ENCODE measurements around the gene SLC7A10. TPM values are rescaled to one million over a fixed set of nuclear protein-coding genes. Genes with fewer than 3 reads are reported as not detected.
A peak's percentile ranks its signal among the peaks of the same experiment; 100 is the strongest.

The SLC7A10 gene
- total and polyA plus RNA-seq, 2 donors from 2014 or later, result 0.41 TPM; not detected in 1

DNA sequence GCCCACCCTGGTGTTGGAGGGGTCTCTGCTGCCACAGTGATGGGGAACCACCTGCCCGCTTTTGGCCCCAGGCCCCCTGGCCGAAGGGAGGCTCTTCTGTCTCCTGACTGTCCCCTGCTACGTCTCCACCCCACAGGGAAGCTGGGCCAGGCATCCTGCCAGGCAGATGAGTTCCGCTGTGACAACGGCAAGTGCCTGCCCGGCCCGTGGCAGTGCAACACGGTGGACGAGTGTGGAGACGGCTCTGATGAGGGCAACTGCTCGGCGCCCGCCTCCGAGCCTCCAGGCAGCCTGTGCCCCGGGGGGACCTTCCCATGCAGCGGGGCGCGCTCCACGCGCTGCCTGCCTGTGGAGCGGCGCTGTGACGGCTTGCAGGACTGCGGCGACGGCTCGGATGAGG, 20.5 kb downstream of the SLC7A10 start:
- H3K27me3 ChIP-seq (ENCODE audit: control insufficient read depth, insufficient read depth, low read length), result no peaks in the 10 kb centered on the region
- no peaks in the 10 kb centered on the region for H3K9me3 ChIP-seq (ENCODE audit: control insufficient read depth in 2 of 3, insufficient read depth in 1 of 3, low read length in 3 of 3)
- no peak overlapping the region for H3K4me3 ChIP-seq (ENCODE audit: low read length in 3 of 3)
- H3K27ac ChIP-seq (ENCODE audit: low read depth in 2 of 2, low read length in 2 of 2), result no peak overlapping the region
- DNase-seq, result peak in 1 of 5 donors; percentile 64
- intact Hi-C loops (cut with DNase I), result no loop called here
- peaks cover 0 to 4% (median 0%) of the 10 kb centered on the region in 3 donors for H3K4me1 ChIP-seq (ENCODE audit: control insufficient read depth in 2 of 3, insufficient read depth in 2 of 3, low read depth in 1 of 3, low read length in 3 of 3)
- H3K36me3 ChIP-seq (ENCODE audit: control insufficient read depth in 2 of 3, insufficient read depth in 3 of 3, low read length in 3 of 3), result peaks cover 0 to 5% (median 4%) of the 10 kb centered on the region in 3 donors
- no peak for FAIRE-seq
- TF ChIP-seq, protein P1, sequence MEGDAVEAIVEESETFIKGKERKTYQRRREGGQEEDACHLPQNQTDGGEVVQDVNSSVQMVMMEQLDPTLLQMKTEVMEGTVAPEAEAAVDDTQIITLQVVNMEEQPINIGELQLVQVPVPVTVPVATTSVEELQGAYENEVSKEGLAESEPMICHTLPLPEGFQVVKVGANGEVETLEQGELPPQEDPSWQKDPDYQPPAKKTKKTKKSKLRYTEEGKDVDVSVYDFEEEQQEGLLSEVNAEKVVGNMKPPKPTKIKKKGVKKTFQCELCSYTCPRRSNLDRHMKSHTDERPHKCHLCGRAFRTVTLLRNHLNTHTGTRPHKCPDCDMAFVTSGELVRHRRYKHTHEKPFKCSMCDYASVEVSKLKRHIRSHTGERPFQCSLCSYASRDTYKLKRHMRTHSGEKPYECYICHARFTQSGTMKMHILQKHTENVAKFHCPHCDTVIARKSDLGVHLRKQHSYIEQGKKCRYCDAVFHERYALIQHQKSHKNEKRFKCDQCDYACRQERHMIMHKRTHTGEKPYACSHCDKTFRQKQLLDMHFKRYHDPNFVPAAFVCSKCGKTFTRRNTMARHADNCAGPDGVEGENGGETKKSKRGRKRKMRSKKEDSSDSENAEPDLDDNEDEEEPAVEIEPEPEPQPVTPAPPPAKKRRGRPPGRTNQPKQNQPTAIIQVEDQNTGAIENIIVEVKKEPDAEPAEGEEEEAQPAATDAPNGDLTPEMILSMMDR (IDR thresholded peaks at IDR 0.05; ENCODE audit: borderline replicate concordance, extremely low read depth, insufficient read depth), result no peak
- H3K9ac ChIP-seq (ENCODE audit: low read length in 3 of 3), result no peak overlapping the region

DNA sequence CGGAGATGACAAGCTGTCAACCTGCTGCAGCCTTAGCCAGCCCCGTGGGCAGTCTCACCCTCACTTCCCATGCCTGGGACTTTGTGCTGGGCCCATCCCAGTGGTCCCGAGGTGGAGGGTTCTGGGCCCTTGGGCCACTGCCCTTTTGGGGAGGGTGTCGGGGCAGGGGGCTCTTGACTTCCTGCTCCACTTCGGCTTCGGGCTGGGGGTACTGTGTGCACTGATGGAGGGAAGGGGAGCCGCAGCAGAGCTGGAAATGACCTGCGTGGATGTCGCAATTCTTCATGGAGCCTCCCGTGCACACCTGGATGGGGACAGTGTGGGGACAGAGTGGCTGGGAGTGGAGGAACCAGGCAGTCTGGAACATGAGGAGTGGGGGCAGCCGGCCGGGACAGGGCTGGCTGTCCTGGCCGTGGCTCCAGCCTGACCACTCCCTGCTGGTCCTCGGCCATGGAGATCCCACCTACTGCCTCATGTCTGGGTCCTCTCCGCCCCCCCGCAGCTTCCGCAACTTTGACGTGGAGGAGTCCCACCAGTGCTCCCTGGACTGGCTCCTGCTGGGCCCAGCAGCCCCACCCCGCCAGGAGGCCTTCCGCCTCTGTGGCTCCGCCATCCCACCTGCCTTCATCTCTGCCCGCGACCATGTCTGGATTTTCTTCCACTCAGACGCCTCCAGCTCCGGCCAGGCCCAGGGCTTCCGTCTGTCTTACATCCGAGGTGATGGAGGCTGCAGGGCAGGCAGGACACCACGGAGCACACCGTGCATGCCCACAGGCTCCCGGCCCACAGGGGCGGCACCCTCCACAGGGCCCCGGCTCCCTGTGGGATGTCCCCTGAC, 21.3 kb downstream of the SLC7A10 start:
- DNase-seq (peak in 1 of 5 donors; percentile 71), FAIRE-seq (no peak)
- Histone ChIP-seq H3K4me3 (ENCODE audit: low read length in 3 of 3) (no peak overlapping the region), H3K9me3 (ENCODE audit: control insufficient read depth in 2 of 3, insufficient read depth in 1 of 3, low read length in 3 of 3) (no peaks in the 10 kb centered on the region), H3K4me1 (ENCODE audit: control insufficient read depth in 2 of 3, insufficient read depth in 2 of 3, low read depth in 1 of 3, low read length in 3 of 3) (peaks cover 0 to 4% (median 0%) of the 10 kb centered on the region in 3 donors), H3K27me3 (ENCODE audit: control insufficient read depth, insufficient read depth, low read length) (no peaks in the 10 kb centered on the region), H3K9ac (ENCODE audit: low read length in 3 of 3) (no peak overlapping the region), H3K27ac (ENCODE audit: low read depth in 2 of 2, low read length in 2 of 2) (no peak overlapping the region), H3K36me3 (ENCODE audit: control insufficient read depth in 2 of 3, insufficient read depth in 3 of 3, low read length in 3 of 3) (peaks cover 0 to 5% (median 4%) of the 10 kb centered on the region in 3 donors)
- intact Hi-C loops (cut with DNase I), result no loop called here
- TF ChIP-seq, protein P1 (IDR thresholded peaks at IDR 0.05; ENCODE audit: borderline replicate concordance, extremely low read depth, insufficient read depth), result no peak

DNA sequence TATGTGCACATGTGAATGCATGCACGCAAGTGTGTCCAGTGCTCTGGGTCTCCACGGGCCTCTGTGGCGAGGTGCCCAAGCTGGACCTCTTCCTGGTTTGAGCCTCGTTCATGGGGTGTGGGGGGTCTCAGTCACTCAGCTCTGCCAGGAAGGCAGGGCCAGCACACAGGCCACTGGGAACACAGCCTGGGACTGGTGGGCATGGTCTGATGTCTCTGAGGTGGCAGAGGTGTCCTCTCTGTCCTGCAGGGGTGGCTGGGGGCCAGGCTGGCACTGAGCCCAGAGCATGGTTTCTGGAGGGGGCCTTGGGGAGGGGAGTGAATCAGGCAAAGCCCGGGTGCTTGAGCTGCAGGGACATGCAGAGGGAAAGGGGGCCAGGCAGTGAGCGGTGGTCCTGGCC, 22.1 kb downstream of the SLC7A10 start:
- Histone ChIP-seq H3K27me3 (ENCODE audit: control insufficient read depth, insufficient read depth, low read length) (no peaks in the 10 kb centered on the region), H3K27ac (ENCODE audit: low read depth in 2 of 2, low read length in 2 of 2) (no peak overlapping the region), H3K9me3 (ENCODE audit: control insufficient read depth in 2 of 3, insufficient read depth in 1 of 3, low read length in 3 of 3) (no peaks in the 10 kb centered on the region), H3K36me3 (ENCODE audit: control insufficient read depth in 2 of 3, insufficient read depth in 3 of 3, low read length in 3 of 3) (peaks cover 0 to 5% (median 4%) of the 10 kb centered on the region in 3 donors), H3K4me1 (ENCODE audit: control insufficient read depth in 2 of 3, insufficient read depth in 2 of 3, low read depth in 1 of 3, low read length in 3 of 3) (peaks cover 0 to 2% (median 0%) of the 10 kb centered on the region in 3 donors), H3K9ac (ENCODE audit: low read length in 3 of 3) (no peak overlapping the region), H3K4me3 (ENCODE audit: low read length in 3 of 3) (no peak overlapping the region)
- intact Hi-C loops (cut with DNase I), result no loop called here
- TF ChIP-seq, protein P1 (IDR thresholded peaks at IDR 0.05; ENCODE audit: borderline replicate concordance, extremely low read depth, insufficient read depth), result no peak
- FAIRE-seq, result no peak
- DNase-seq, result peak in 1 of 5 donors; percentile 44
